ENCODE measurements around the gene NIT2.
"Not testable (repeated sequence)": the region's sequence is repeated elsewhere in the genome, so short reads cannot be mapped to it uniquely, and the experiment has no call there.

NIT2 gene

GRCh38 chr3:100338911-100339310, 4.4 kb downstream of the NIT2 start:
- no peak for DNase-seq

- DNase-seq = no peak
These were observed 5.2 kb downstream of the NIT2 start for GRCh38 chr3:100339786-100340185.

GRCh38 chr3:100340527-100340926, 6.0 kb downstream of the NIT2 start:
- no peak for DNase-seq

GRCh38 chr3:100348727-100349126, 14.2 kb downstream of the NIT2 start:
- no peak for DNase-seq

GRCh38 chr3:100351770-100352169, 17.2 kb downstream of the NIT2 start:
- not testable (repeated sequence) for DNase-seq

GRCh38 chr3:100352296-100353231, 18.0 kb downstream of the NIT2 start:
- no peak for DNase-seq

GRCh38 chr3:100354850-100355249, 20.3 kb downstream of the NIT2 start:
- no peak for DNase-seq

GRCh38 chr3:100358413-100358812, 23.9 kb downstream of the NIT2 start:
- DNase-seq = no peak

GRCh38 chr3:100359035-100359434, 24.5 kb downstream of the NIT2 start:
- no peak for DNase-seq

GRCh38 chr3:100360757-100361496, 26.4 kb downstream of the NIT2 start:
- DNase-seq = no peak

- DNase-seq = no peak
These were observed 27.3 kb downstream of the NIT2 start for GRCh38 chr3:100361897-100362296.

GRCh38 chr3:100364421-100364820, 29.9 kb downstream of the NIT2 start:
- no peak for DNase-seq

GRCh38 chr3:100366424-100366823, 31.9 kb downstream of the NIT2 start:
- no peak for DNase-seq

GRCh38 chr3:100368441-100368840, 33.9 kb downstream of the NIT2 start:
- DNase-seq = no peak

- peak; percentile 27 to 42 for DNase-seq
These were observed 36.2 kb downstream of the NIT2 start for GRCh38 chr3:100370756-100371155.

- DNase-seq = no peak
These were observed 40.0 kb downstream of the NIT2 start for GRCh38 chr3:100374521-100374920.

GRCh38 chr3:100376301-100376700, 41.7 kb downstream of the NIT2 start:
- no peak for DNase-seq

- DNase-seq = no peak
These were observed 50.4 kb downstream of the NIT2 start for GRCh38 chr3:100384733-100385525.

GRCh38 chr3:100386437-100387074, 52.0 kb downstream of the NIT2 start:
- DNase-seq = no peak

GRCh38 chr3:100389025-100389424, 54.5 kb downstream of the NIT2 start:
- no peak for DNase-seq

GRCh38 chr3:100395679-100396431, 61.3 kb downstream of the NIT2 start:
- DNase-seq = no peak

GRCh38 chr3:100396967-100397366, 62.4 kb downstream of the NIT2 start:
- DNase-seq = no peak

Data from inflammatory macrophage (primary cell).